K562 (cell line): ENCODE results near the gene SDC1. TPM values are rescaled to one million over a fixed set of nuclear protein-coding genes. Genes with fewer than 3 reads are reported as not detected.
A peak's percentile ranks its signal among the peaks of the same experiment; 100 is the strongest.

Source experiments
- ATAC-seq: fragments of 200-7000 bp; cut with Tn5 transposase; 3 replicates; pipeline ENCODE4 v1.9.1; 2020; ENCODE audit warnings: moderate library complexity
- BruUV-seq: library from RNA; stranded (reverse); fragments of 400-500 nt; replicated peaks from 2 replicates; lab custom pipeline; 2021; lab: Mats Ljungman, UMichigan
- CTCF ChIA-PET: fragments of 300-600 bp; formaldehyde crosslinking; extraction: SDS; loops from one replicate; lab custom pipeline; 2021; ENCODE audit warnings: low intra/inter-chr PET ratio; lab: Yijun Ruan, JAX
- POLR2A ChIA-PET: fragments of 300-600, 350-650 bp; sonication (Branson Sonifier 250); formaldehyde crosslinking; extraction: SDS; loops from one replicate; lab custom pipeline; 2021; ENCODE audit warnings: antibody characterized with exemption, inconsistent platforms; lab: Yijun Ruan, JAX
- DNase-seq, 4 experiments: peaks; one replicate each; pipeline versions ENCODE4 v3.0.0 to v3.0.0-alpha.2; 2011 to 2018; ENCODE audit warnings: low spot score in 3 of 4, mixed read lengths in 3 of 4; ENCODE audit errors: extremely low read depth in 1 of 4
- FAIRE-seq: peaks from 2 replicates; lab custom pipeline; 2011; peaks lifted over from hg19 to GRCh38; lab: Jason Lieb, UNC
- H2AFZ ChIP-seq: 2 replicates; pipeline ENCODE4 v1.6.0; 2011; ENCODE audit warnings: low read depth, low read length, control low read depth, inconsistent platforms
- H3K27ac ChIP-seq: fragments of 200-600 bp; 3 replicates; pipeline ENCODE4 v1.8.0; 2011; ENCODE audit warnings: low read depth, mild to moderate bottlenecking, control low read depth, inconsistent platforms, low read length, moderate library complexity, mixed read lengths; ENCODE audit errors: extremely low read depth
- H3K27me3 ChIP-seq, 2 experiments: fragments of 300-600 bp in 1 of 2; 2 replicates in 1 of 2; 3 replicates in 1 of 2; pipeline versions ENCODE4 v1.6.0 to v1.8.0; 2011; ENCODE audit warnings: inconsistent platforms in 2 of 2, low read length in 2 of 2, mild to moderate bottlenecking in 1 of 2, mixed read lengths in 1 of 2, moderate library complexity in 1 of 2; ENCODE audit not compliant: control insufficient read depth in 2 of 2, insufficient read depth in 2 of 2
- H3K36me3 ChIP-seq: fragments of 300-600 bp; 3 replicates; pipeline ENCODE4 v1.8.0; 2011; ENCODE audit warnings: mild to moderate bottlenecking, low read length, inconsistent platforms; ENCODE audit not compliant: control insufficient read depth, insufficient read depth
- H3K4me1 ChIP-seq, 2 experiments: fragments of 200-600 bp in 1 of 2; replicated peaks in 1 of 2; 2 replicates in 1 of 2; 3 replicates in 1 of 2; pipeline versions ENCODE4 v1.5.1 to v1.8.0; 2011; ENCODE audit warnings: inconsistent platforms in 2 of 2, low read length in 2 of 2, mild to moderate bottlenecking in 1 of 2, mixed read lengths in 1 of 2, moderate library complexity in 1 of 2; ENCODE audit not compliant: control insufficient read depth in 2 of 2, insufficient read depth in 2 of 2
- H3K4me2 ChIP-seq: 2 replicates; pipeline ENCODE4 v1.6.1; 2011; ENCODE audit warnings: low read length, control low read depth, inconsistent platforms, mixed read lengths; ENCODE audit not compliant: insufficient read depth
- H3K4me3 ChIP-seq: fragments of 200-600 bp; sonication (generic), shearing (Covaris generic); 2 replicates; pipeline ENCODE4 v1.5.1; 2016; ENCODE audit warnings: control low read depth, inconsistent platforms
- H3K79me2 ChIP-seq: fragments of 200-600 bp; 3 replicates; pipeline ENCODE4 v1.8.0; 2011; ENCODE audit warnings: low read length, inconsistent platforms; ENCODE audit not compliant: control insufficient read depth, insufficient read depth
- H3K9ac ChIP-seq, 2 experiments: 2 replicates each; pipeline versions ENCODE4 v1.6.0 to v1.6.1; 2011; ENCODE audit warnings: low read depth in 2 of 2, low read length in 2 of 2, control low read depth in 1 of 2, inconsistent platforms in 1 of 2, mild to moderate bottlenecking in 1 of 2, mixed read lengths in 1 of 2; ENCODE audit not compliant: insufficient read depth in 1 of 2
- H3K9me1 ChIP-seq: one replicate; pipeline ENCODE4 v1.6.0; 2011; ENCODE audit warnings: inconsistent platforms, mild to moderate bottlenecking, low read length, moderate library complexity; ENCODE audit not compliant: control insufficient read depth, insufficient read depth
- H3K9me3 ChIP-seq: replicated peaks from 2 replicates; pipeline ENCODE4 v1.5.1; 2011; ENCODE audit warnings: low read depth, low read length, inconsistent platforms; ENCODE audit not compliant: control insufficient read depth, insufficient read depth
- H4K20me1 ChIP-seq: replicated peaks from 2 replicates; pipeline ENCODE4 v1.6.1; 2011; ENCODE audit warnings: low read length, inconsistent platforms, mixed read lengths; ENCODE audit not compliant: control insufficient read depth, insufficient read depth
- TCFL5 ChIP-seq: fragments of 250-450 bp; sonication (Bioruptor Pico); conservative IDR thresholded peaks from 2 replicates; pipeline ENCODE4 v1.6.1; 2021; ENCODE audit warnings: mild to moderate bottlenecking, moderate library complexity, matching md5 sums
- TEAD4 ChIP-seq, 2 experiments: sonication (generic) in 1 of 2; formaldehyde crosslinking in 1 of 2; IDR thresholded peaks; 2 replicates each; pipeline versions ENCODE4 v1.6.1 to v1.8.0; 2012 to 2022; ENCODE audit warnings: borderline replicate concordance in 1 of 2, inconsistent platforms in 1 of 2, low read length in 1 of 2, mild to moderate bottlenecking in 1 of 2, missing genetic modification reagents in 1 of 2
- ZFP36 ChIP-seq: fragments of 150-350 bp; IDR thresholded peaks from 2 replicates; pipeline ENCODE4 v1.6.1; 2018; ENCODE audit warnings: low read length, low read depth; ENCODE audit not compliant: partially characterized antibody
- WGBS: fragments of 100-300 bp; shearing (Covaris generic); methylation state at CpG from one replicate; pipeline ENCODE4 v1.1.6; 2016; ENCODE audit warnings: low coverage, mixed read lengths; ENCODE audit not compliant: insufficient coverage; ENCODE audit errors: missing lambda C conversion rate; 5-methylcytosine and 5-hydroxymethylcytosine counted together
- in situ Hi-C: fragments of 300-500 bp; cut with MboI; formaldehyde crosslinking; loops from 4 replicates; pipeline ENCODE4 v1.15.0; 2018; ENCODE audit warnings: inconsistent platforms, mixed read lengths
- intact Hi-C: fragments of 100-400 bp; cut with micrococcal nuclease; formaldehyde crosslinking; loops from 2 replicates; pipeline ENCODE4 v1.14.2; 2022
- polyA plus RNA-seq, 8 experiments: library from polyadenylated mRNA; depleted of rRNA in 4 of 8; stranded (reverse) in 5 of 8; unstranded in 3 of 8; fragments of >200 nt; fragmentation: Nextera tagmentation in 2 of 8; fragmentation: Illumina TruSeq in 1 of 8; extraction: Ambion mirVana in 2 of 8; extraction: Trizol in 1 of 8; gene quantifications; 2 replicates each; pipeline versions ENCODE4 v1.2.1 to v1.2.3, GENCODE V29; 2011 to 2014; ENCODE audit warnings: inconsistent platforms in 1 of 8, missing spikeins in 1 of 8
- total RNA-seq, 7 experiments: library from RNA; depleted of rRNA in 6 of 7; stranded (reverse); fragments of >200 nt in 6 of 7; fragmentation: Illumina TruSeq in 2 of 7; extraction: Trizol in 2 of 7; gene quantifications; 2 replicates each; pipeline versions ENCODE4 v1.2.1 to v1.2.3, GENCODE V29; 2011 to 2021; ENCODE audit warnings: low replicate concordance in 1 of 7

The SDC1 gene
- total and polyA plus RNA-seq, 9 of the 15 experiments (the other 6 are each of a cell fraction or from before 2014, with no cell fraction given) = 0.06 to 2.7 (median 0.49) TPM

DNA sequence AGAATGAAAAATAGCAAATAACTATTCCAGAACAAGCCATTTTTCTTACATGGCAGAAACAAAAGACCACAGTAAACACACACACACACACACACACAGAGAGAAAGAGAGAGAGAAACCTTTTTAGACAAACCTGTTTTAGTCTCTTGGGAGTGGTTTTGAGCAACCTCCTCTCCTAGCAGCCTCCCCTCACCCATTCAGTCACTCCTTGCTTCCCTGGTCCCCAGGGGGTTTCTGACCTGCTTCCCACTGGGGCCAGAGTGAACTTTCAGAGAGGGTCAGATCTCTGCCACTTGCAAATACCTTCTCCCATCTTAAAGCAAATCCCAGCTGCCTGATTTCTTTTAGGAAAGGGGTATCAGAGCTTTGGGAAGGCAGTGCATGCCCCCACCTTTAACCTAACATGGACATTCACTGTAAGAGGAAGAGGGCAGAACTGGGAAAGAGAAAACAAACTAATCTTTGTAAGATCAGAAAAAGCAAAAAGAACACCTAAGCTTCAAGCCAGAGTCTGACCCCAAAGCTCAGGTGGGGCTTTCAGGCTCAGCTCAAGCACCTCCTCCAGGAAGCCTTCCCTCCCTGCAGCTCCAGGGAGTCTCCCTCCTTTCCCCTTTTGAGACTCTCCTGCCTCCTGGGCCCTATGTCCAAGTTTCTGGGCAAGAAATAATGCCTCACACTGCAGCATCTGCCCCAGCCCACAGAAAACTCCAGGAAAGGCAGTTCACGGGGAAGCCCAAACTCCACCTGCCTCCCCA, 2.7 kb downstream of the SDC1 start:
- in situ Hi-C loops = loop anchor here (10.0 kb wide), 1 partner anchor 87 kb away; no protein-coding TSS in a partner anchor
- intact Hi-C loops = no loop called here
- H3K27me3 ChIP-seq = peaks cover 15 to 63% of the 10 kb centered on the region in 2 experiments; a peak in 3 of 5 replicates
- H3K27ac ChIP-seq = no peak overlapping the region
- no peaks in the 10 kb centered on the region for H3K9me1 ChIP-seq
- no peak overlapping the region for H3K9ac ChIP-seq
- H3K4me3 ChIP-seq = no peak overlapping the region
- no TSS peak for BruUV-seq
- H3K4me1 ChIP-seq = peaks cover 0 to 33% of the 10 kb centered on the region in 2 experiments; a peak in 2 of 5 replicates
- no peak for ATAC-seq
- H3K36me3 ChIP-seq = no peaks in the 10 kb centered on the region
- 39% methylated on average over 1 of the region's 1 CpG for WGBS
- H3K79me2 ChIP-seq = no peaks in the 10 kb centered on the region
- no peak overlapping the region for H3K4me2 ChIP-seq
- H4K20me1 ChIP-seq = no peaks in the 10 kb centered on the region
- TF ChIP-seq ZFP36 (peak; percentile 69), TEAD4 (IDR thresholded peaks at IDR 0.05; ENCODE audit: low read length) (no peak), TEAD4 (CRISPR knock-in tag; IDR thresholded peaks at IDR 0.05; ENCODE audit: borderline replicate concordance) (no peak), TCFL5 (CRISPR knock-in tag) (no peak)
- CTCF ChIA-PET = no interaction called here
- H2AFZ ChIP-seq = no peak overlapping the region
- FAIRE-seq = no peak
- no peak for DNase-seq
- no peaks in the 10 kb centered on the region for H3K9me3 ChIP-seq
- POLR2A ChIA-PET = interaction anchor here (1.2 to 1.6 kb wide), 2 partner anchors 10 to 14 kb away, joined by 3 to 4 read pairs; no protein-coding TSS in a partner anchor
